GM20000 (cell line): ENCODE results near the gene WNT10A.

Experiments
- DNase-seq: peaks from one replicate; pipeline ENCODE4 v3.0.0; 2012; ENCODE audit warnings: low spot score
- TF ChIP-seq, protein P1 (sequence below): IDR thresholded peaks from 2 replicates; pipeline ENCODE4 v1.5.1; 2012; ENCODE audit warnings: mild to moderate bottlenecking, control low read depth; ENCODE audit errors: extremely low read depth, missing control alignments

Gene WNT10A

DNA sequence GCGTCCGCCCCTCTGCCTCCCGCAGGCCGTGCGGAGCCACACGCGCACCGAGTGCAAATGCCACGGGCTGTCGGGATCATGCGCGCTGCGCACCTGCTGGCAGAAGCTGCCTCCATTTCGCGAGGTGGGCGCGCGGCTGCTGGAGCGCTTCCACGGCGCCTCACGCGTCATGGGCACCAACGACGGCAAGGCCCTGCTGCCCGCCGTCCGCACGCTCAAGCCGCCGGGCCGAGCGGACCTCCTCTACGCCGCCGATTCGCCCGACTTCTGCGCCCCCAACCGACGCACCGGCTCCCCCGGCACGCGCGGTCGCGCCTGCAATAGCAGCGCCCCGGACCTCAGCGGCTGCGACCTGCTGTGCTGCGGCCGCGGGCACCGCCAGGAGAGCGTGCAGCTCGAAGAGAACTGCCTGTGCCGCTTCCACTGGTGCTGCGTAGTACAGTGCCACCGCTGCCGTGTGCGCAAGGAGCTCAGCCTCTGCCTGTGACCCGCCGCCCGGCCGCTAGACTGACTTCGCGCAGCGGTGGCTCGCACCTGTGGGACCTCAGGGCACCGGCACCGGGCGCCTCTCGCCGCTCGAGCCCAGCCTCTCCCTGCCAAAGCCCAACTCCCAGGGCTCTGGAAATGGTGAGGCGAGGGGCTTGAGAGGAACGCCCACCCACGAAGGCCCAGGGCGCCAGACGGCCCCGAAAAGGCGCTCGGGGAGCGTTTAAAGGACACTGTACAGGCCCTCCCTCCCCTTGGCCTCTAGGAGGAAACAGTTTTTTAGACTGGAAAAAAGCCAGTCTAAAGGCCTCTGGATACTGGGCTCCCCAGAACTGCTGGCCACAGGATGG, 7.1 kb upstream of the WNT10A start:
- DNase-seq = peak; percentile 51
- TF ChIP-seq, protein P1, sequence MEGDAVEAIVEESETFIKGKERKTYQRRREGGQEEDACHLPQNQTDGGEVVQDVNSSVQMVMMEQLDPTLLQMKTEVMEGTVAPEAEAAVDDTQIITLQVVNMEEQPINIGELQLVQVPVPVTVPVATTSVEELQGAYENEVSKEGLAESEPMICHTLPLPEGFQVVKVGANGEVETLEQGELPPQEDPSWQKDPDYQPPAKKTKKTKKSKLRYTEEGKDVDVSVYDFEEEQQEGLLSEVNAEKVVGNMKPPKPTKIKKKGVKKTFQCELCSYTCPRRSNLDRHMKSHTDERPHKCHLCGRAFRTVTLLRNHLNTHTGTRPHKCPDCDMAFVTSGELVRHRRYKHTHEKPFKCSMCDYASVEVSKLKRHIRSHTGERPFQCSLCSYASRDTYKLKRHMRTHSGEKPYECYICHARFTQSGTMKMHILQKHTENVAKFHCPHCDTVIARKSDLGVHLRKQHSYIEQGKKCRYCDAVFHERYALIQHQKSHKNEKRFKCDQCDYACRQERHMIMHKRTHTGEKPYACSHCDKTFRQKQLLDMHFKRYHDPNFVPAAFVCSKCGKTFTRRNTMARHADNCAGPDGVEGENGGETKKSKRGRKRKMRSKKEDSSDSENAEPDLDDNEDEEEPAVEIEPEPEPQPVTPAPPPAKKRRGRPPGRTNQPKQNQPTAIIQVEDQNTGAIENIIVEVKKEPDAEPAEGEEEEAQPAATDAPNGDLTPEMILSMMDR = no peak

DNA sequence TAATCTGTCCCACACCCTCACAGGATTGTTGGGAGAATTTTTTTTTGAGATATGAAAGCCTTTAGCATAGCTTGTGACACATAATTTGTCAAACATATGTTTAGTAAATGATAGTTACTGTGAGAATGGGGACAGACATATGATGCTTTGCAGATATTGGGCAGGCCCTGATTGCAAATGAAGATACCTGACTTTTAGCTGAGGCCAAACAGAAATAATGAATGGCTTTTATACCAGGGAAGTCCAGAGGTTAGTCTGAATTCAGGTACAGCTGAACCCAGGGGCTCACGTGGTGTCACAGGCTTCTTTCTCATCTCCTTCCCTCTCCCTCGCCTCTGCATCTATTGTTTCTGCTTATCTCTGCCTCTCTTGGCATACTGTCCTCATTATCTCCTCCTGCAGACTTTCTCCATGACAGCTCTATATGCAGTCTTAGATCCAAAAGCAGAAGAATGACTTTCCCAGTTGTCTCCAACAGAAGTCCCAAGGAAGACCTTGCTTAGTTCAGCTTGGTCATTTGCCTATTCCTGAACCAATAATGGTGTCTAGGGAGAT, 4.9 kb upstream of the WNT10A start:
- TF ChIP-seq, protein P1 = no peak
- DNase-seq = no peak

GRCh38 chr2:218876562-218877219, 4.0 kb upstream of the WNT10A start:
- peak; percentile 84 for DNase-seq
- TF ChIP-seq, protein P1 = peak; percentile 84

GRCh38 chr2:218877331-218877730, 3.3 kb upstream of the WNT10A start:
- no peak for DNase-seq
- TF ChIP-seq, protein P1 = no peak

DNA sequence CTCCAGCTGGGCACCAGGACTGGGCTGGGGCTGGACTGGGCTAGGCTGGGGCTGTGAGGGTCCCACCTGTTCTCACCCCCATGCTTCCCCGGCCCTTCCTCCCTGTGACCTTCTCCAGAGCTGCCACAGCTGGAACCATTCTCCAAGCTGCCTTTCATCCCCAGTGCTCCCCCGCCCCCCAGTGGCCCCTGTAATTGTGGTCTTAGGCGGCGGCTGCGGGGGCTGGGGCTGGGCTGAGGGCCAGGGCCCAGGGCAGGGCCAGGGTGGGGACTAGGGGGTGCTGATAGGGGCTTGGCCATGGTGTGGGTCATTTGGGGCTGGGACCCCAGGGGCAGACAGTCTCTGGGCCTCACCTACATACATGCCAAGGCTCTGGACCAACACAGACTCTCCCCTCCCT, 2.8 kb upstream of the WNT10A start:
- TF ChIP-seq, protein P1 = no peak

DNA sequence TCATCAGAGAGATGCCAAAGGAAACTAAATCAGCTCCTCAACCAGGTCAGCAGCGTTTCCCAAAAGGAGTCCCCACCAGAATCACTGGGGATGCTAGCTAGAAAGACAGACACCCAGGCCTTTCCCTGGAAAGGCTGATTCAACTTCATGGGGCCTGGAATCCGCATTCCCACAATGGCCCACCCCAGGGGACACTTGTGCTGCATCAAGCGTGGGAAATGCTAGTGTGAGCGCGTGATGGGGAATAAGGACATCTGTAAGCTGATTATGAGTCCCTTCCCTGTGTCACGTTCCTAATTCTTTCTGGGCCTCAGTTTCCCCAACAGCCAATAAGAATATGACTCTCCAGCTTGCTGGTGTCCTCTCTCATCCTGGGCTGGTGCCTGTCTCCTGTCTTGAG, 2.2 kb upstream of the WNT10A start:
- no peak for DNase-seq
- TF ChIP-seq, protein P1 = no peak

More for the DNA sequence above, 2.8 kb upstream of the WNT10A start:
- no peak for DNase-seq
